Renal cortex interstitium (tissue), 15 donors: ENCODE data around the gene ZNF300. TPM values are rescaled to one million over a fixed set of nuclear protein-coding genes. Genes with fewer than 3 reads are reported as not detected.
"Not testable (repeated sequence)": the region's sequence is repeated elsewhere in the genome, so short reads cannot be mapped to it uniquely, and the experiment has no call there.

Experiments
- DNase-seq, 11 donors: peaks; one replicate each; pipeline ENCODE4 v3.0.0-alpha.2; 2013; ENCODE audit warnings: low read depth in 9 of 11, low spot score in 4 of 11; ENCODE audit errors: extremely low read depth in 1 of 11
- long read RNA-seq, 16 experiments: transcript quantifications; one replicate each; lab custom pipeline, GENCODE V29; 2026
- polyA plus RNA-seq, 3 donors: library from polyadenylated mRNA; unstranded; fragments of 120-200 nt; gene quantifications; one replicate each; pipeline ENCODE4 v1.2.1, GENCODE V29; 2013; ENCODE audit not compliant: insufficient read length in 3 of 3

ZNF300 gene
- 10 to 100 TPM; 37.2 to 44.1 (median 40.1) TPM for polyA plus RNA-seq
- long read RNA-seq, donor 1, full-length matches to known transcripts: 2 of 2 reads
- long read RNA-seq, donor 1, partial matches to known transcripts: 0 of 2 reads
- long read RNA-seq, donor 1, other reads (novel, unspliced or antisense): 0 of 2 reads
- long read RNA-seq, donor 2, full-length matches to known transcripts: 7 of 7 reads
- long read RNA-seq, donor 2, partial matches to known transcripts: 0 of 7 reads
- long read RNA-seq, donor 2, other reads (novel, unspliced or antisense): 0 of 7 reads
- long read RNA-seq, donor 3, full-length matches to known transcripts: 4 of 4 reads
- long read RNA-seq, donor 3, partial matches to known transcripts: 0 of 4 reads
- long read RNA-seq, donor 3, other reads (novel, unspliced or antisense): 0 of 4 reads
- long read RNA-seq, donor 4, full-length matches to known transcripts: 3 of 3 reads
- long read RNA-seq, donor 4, partial matches to known transcripts: 0 of 3 reads
- long read RNA-seq, donor 4, other reads (novel, unspliced or antisense): 0 of 3 reads
- long read RNA-seq, donor 5: 0 reads
- long read RNA-seq, donor 6, full-length matches to known transcripts: 7 of 7 reads
- long read RNA-seq, donor 6, partial matches to known transcripts: 0 of 7 reads
- long read RNA-seq, donor 6, other reads (novel, unspliced or antisense): 0 of 7 reads
- long read RNA-seq, donor 7, full-length matches to known transcripts: 6 of 6 reads
- long read RNA-seq, donor 7, partial matches to known transcripts: 0 of 6 reads
- long read RNA-seq, donor 7, other reads (novel, unspliced or antisense): 0 of 6 reads
- long read RNA-seq, donor 8: 0 reads
- long read RNA-seq, donor 9, full-length matches to known transcripts: 5 of 5 reads
- long read RNA-seq, donor 9, partial matches to known transcripts: 0 of 5 reads
- long read RNA-seq, donor 9, other reads (novel, unspliced or antisense): 0 of 5 reads
- long read RNA-seq, donor 10, full-length matches to known transcripts: 8 of 8 reads
- long read RNA-seq, donor 10, partial matches to known transcripts: 0 of 8 reads
- long read RNA-seq, donor 10, other reads (novel, unspliced or antisense): 0 of 8 reads
- long read RNA-seq, donor 11, full-length matches to known transcripts: 7 of 7 reads
- long read RNA-seq, donor 11, partial matches to known transcripts: 0 of 7 reads
- long read RNA-seq, donor 11, other reads (novel, unspliced or antisense): 0 of 7 reads
- long read RNA-seq, donor 12, full-length matches to known transcripts: 3 of 3 reads
- long read RNA-seq, donor 12, partial matches to known transcripts: 0 of 3 reads
- long read RNA-seq, donor 12, other reads (novel, unspliced or antisense): 0 of 3 reads
- long read RNA-seq, donor 13: 0 reads
- long read RNA-seq, donor 14, full-length matches to known transcripts: 6 of 6 reads
- long read RNA-seq, donor 14, partial matches to known transcripts: 0 of 6 reads
- long read RNA-seq, donor 14, other reads (novel, unspliced or antisense): 0 of 6 reads
- long read RNA-seq, donor 15, full-length matches to known transcripts: 4 of 4 reads
- long read RNA-seq, donor 15, partial matches to known transcripts: 0 of 4 reads
- long read RNA-seq, donor 15, other reads (novel, unspliced or antisense): 0 of 4 reads
- long read RNA-seq, donor 16, full-length matches to known transcripts: 22 of 35 reads
- long read RNA-seq, donor 16, partial matches to known transcripts: 0 of 35 reads
- long read RNA-seq, donor 16, other reads (novel, unspliced or antisense): 13 of 35 reads

GRCh38 chr5:150904479-150905311 lies at the start of gene ZNF300:
Gene ZNF300 (minus strand): TSS chr5:150904980. CDS start chr5:150903155, 1,825 bp downstream.
- peak; percentile 90 to 94 (median 93) for DNase-seq

GRCh38 chr5:150948539-150948938 lies 43.8 kb upstream of the ZNF300 start:
- DNase-seq: no peak

- DNase-seq: peak; percentile 82 to 96 (median 92)
Measured at GRCh38 chr5:150946351-150946905, 41.6 kb upstream of the ZNF300 start.

GRCh38 chr5:150945947-150946346 lies 41.2 kb upstream of the ZNF300 start:
- DNase-seq: peak in 8 of 11 donors; percentile 1 to 44 (median 18)

GRCh38 chr5:150945486-150945885 lies 40.7 kb upstream of the ZNF300 start:
- DNase-seq: no peak

- DNase-seq: no peak
Measured at GRCh38 chr5:150931368-150931965, 26.7 kb upstream of the ZNF300 start.

GRCh38 chr5:150918613-150919012 lies 13.8 kb upstream of the ZNF300 start:
- no peak for DNase-seq

- DNase-seq: no peak
Measured at GRCh38 chr5:150912312-150912814, 7.6 kb upstream of the ZNF300 start.

GRCh38 chr5:150905312-150905683 lies 518 bp upstream of the ZNF300 start:
- no peak for DNase-seq

GRCh38 chr5:150901446-150901845 lies 3.3 kb downstream of the ZNF300 start:
- no peak for DNase-seq

GRCh38 chr5:150895431-150896428 lies 9.1 kb downstream of the ZNF300 start:
- DNase-seq: no peak

- DNase-seq: no peak
Measured at GRCh38 chr5:150879358-150879757, 25.4 kb downstream of the ZNF300 start.

GRCh38 chr5:150862070-150862469 lies 42.7 kb downstream of the ZNF300 start:
- DNase-seq: no peak

- DNase-seq: no peak
Measured at GRCh38 chr5:150860246-150860821, 44.4 kb downstream of the ZNF300 start.

GRCh38 chr5:150856700-150857099 lies 48.1 kb downstream of the ZNF300 start:
- not testable (repeated sequence) for DNase-seq
